Measurements from ENCODE around the gene FARP2. TPM values are rescaled to one million over a fixed set of nuclear protein-coding genes. Genes with fewer than 3 reads are reported as not detected.

FARP2 gene
- total RNA-seq, 1 experiment from 2014 or later = 37.2 TPM

- H3K27ac Mint-ChIP-seq (ENCODE audit: unreplicated experiment) = no peak overlapping the region
- no TSS peak for BruUV-seq (replicated peaks)
- no peaks in the 10 kb centered on the region for H3K9me3 Mint-ChIP-seq (ENCODE audit: unreplicated experiment)
- Histone ChIP-seq H3K9me3 (no peaks in the 10 kb centered on the region), H3K4me3 (ENCODE audit: low read depth, low read length) (no peak overlapping the region), H3K4me1 (no peaks in the 10 kb centered on the region), H3K36me3 (ENCODE audit: control insufficient read depth, insufficient read depth, low read length) (no peaks in the 10 kb centered on the region), H3K27me3 (replicated peaks; ENCODE audit: control insufficient read depth, insufficient read depth, low read length) (no peaks in the 10 kb centered on the region)
- H3K4me1 Mint-ChIP-seq (ENCODE audit: low read depth, unreplicated experiment) = no peaks in the 10 kb centered on the region
- peaks cover 5% of the 10 kb centered on the region for H3K36me3 Mint-ChIP-seq (ENCODE audit: insufficient read depth, unreplicated experiment)
- POLR2A ChIA-PET = no interaction called here
- intact Hi-C loops (cut with micrococcal nuclease; ENCODE audit: unreplicated experiment) = no loop called here
- no peaks in the 10 kb centered on the region for H3K27me3 Mint-ChIP-seq (ENCODE audit: insufficient read depth, unreplicated experiment)
- no peak for DNase-seq
- no peak for TF ChIP-seq CTCF (IDR thresholded peaks at IDR 0.05; ENCODE audit: insufficient read depth in 1 of 2, low read depth in 1 of 2, low read length in 1 of 2, severe bottlenecking in 1 of 2, unreplicated experiment in 1 of 2)
- H3K4me3 Mint-ChIP-seq (ENCODE audit: unreplicated experiment) = no peak overlapping the region
- CTCF ChIA-PET = interaction anchor here (0.6 to 0.9 kb wide), 2 partner anchors 8 to 9 kb away, joined by 3 read pairs; no protein-coding TSS in a partner anchor
These were observed 44.1 kb downstream of the FARP2 start for GRCh38 chr2:241399941-241400922.

GRCh38 chr2:241408849-241409248 lies 52.8 kb downstream of the FARP2 start:
- no peaks in the 10 kb centered on the region for H3K27me3 Mint-ChIP-seq (ENCODE audit: insufficient read depth, unreplicated experiment)
- H3K4me3 Mint-ChIP-seq (ENCODE audit: unreplicated experiment) = no peak overlapping the region
- H3K9me3 Mint-ChIP-seq (ENCODE audit: unreplicated experiment) = no peaks in the 10 kb centered on the region
- no peaks in the 10 kb centered on the region for H3K36me3 ChIP-seq (ENCODE audit: control insufficient read depth, insufficient read depth, low read length)
- no peaks in the 10 kb centered on the region for H3K27me3 ChIP-seq (replicated peaks; ENCODE audit: control insufficient read depth, insufficient read depth, low read length)
- no peak for TF ChIP-seq CTCF (IDR thresholded peaks at IDR 0.05; ENCODE audit: insufficient read depth in 1 of 2, low read depth in 1 of 2, low read length in 1 of 2, severe bottlenecking in 1 of 2, unreplicated experiment in 1 of 2)
- intact Hi-C loops (cut with micrococcal nuclease; ENCODE audit: unreplicated experiment) = no loop called here
- CTCF ChIA-PET = interaction anchor here (0.7 kb wide), 1 partner anchor 9 kb away, joined by 3 read pairs; no protein-coding TSS in a partner anchor
- H3K27ac Mint-ChIP-seq (ENCODE audit: unreplicated experiment) = no peak overlapping the region
- H3K4me1 ChIP-seq = no peaks in the 10 kb centered on the region
- no TSS peak for BruUV-seq (replicated peaks)
- peaks cover 6% of the 10 kb centered on the region for H3K36me3 Mint-ChIP-seq (ENCODE audit: insufficient read depth, unreplicated experiment)
- POLR2A ChIA-PET = no interaction called here
- no peaks in the 10 kb centered on the region for H3K4me1 Mint-ChIP-seq (ENCODE audit: low read depth, unreplicated experiment)
- no peaks in the 10 kb centered on the region for H3K9me3 ChIP-seq
- no peak for DNase-seq
- no peak overlapping the region for H3K4me3 ChIP-seq (ENCODE audit: low read depth, low read length)

GRCh38 chr2:241410739-241411176 lies 54.7 kb downstream of the FARP2 start:
- Mint-ChIP-seq H3K36me3 (ENCODE audit: insufficient read depth, unreplicated experiment) (peaks cover 8% of the 10 kb centered on the region), H3K4me3 (ENCODE audit: unreplicated experiment) (no peak overlapping the region), H3K27ac (ENCODE audit: unreplicated experiment) (no peak overlapping the region), H3K27me3 (ENCODE audit: insufficient read depth, unreplicated experiment) (no peaks in the 10 kb centered on the region), H3K9me3 (ENCODE audit: unreplicated experiment) (no peaks in the 10 kb centered on the region), H3K4me1 (ENCODE audit: low read depth, unreplicated experiment) (no peaks in the 10 kb centered on the region)
- ChIA-PET POLR2A (no interaction called here), CTCF (no interaction called here)
- H3K4me1 ChIP-seq = no peaks in the 10 kb centered on the region
- no peak for DNase-seq
- H3K9me3 ChIP-seq = no peaks in the 10 kb centered on the region
- no TSS peak for BruUV-seq (replicated peaks)
- intact Hi-C loops (cut with micrococcal nuclease; ENCODE audit: unreplicated experiment) = no loop called here
- no peak for TF ChIP-seq CTCF (IDR thresholded peaks at IDR 0.05; ENCODE audit: insufficient read depth in 1 of 2, low read depth in 1 of 2, low read length in 1 of 2, severe bottlenecking in 1 of 2, unreplicated experiment in 1 of 2)
- H3K36me3 ChIP-seq (ENCODE audit: control insufficient read depth, insufficient read depth, low read length) = no peaks in the 10 kb centered on the region
- no peak overlapping the region for H3K4me3 ChIP-seq (ENCODE audit: low read depth, low read length)
- no peaks in the 10 kb centered on the region for H3K27me3 ChIP-seq (replicated peaks; ENCODE audit: control insufficient read depth, insufficient read depth, low read length)

Measured in Caco-2 (cell line).